Measurements from ENCODE around the gene ZNF280B. TPM values are rescaled to one million over a fixed set of nuclear protein-coding genes. Genes with fewer than 3 reads are reported as not detected.

The ZNF280B gene
- total RNA-seq, 1 donor from 2014 or later = 4.0 TPM

- DNase-seq (ENCODE audit: low read depth) (no peak), FAIRE-seq (no peak)
- H3K4me3 ChIP-seq (ENCODE audit: insufficient read depth, low read depth, low read length) = no peak overlapping the region
- Mint-ChIP-seq H3K36me3 (ENCODE audit: low read depth, unreplicated experiment) (no peaks in the 10 kb centered on the region), H3K4me3 (ENCODE audit: unreplicated experiment) (no peak overlapping the region), H3K4me1 (ENCODE audit: low read depth, unreplicated experiment) (no peaks in the 10 kb centered on the region), H3K9me3 (ENCODE audit: unreplicated experiment) (no peaks in the 10 kb centered on the region), H3K27me3 (ENCODE audit: low read depth, unreplicated experiment) (peaks cover 30% of the 10 kb centered on the region), H3K27ac (ENCODE audit: unreplicated experiment) (no peak overlapping the region)
- H3K4me1 ChIP-seq (ENCODE audit: insufficient read depth, low read length) = no peaks in the 10 kb centered on the region
- H3K4me2 ChIP-seq (ENCODE audit: low read length) = no peak overlapping the region
- no peak overlapping the region for H2AFZ ChIP-seq (ENCODE audit: low read depth, low read length)
- no peaks in the 10 kb centered on the region for H3K36me3 ChIP-seq (ENCODE audit: insufficient read depth, low read length)
- H3K9ac ChIP-seq (ENCODE audit: low read length) = no peak overlapping the region
- TF ChIP-seq EZH2 (IDR thresholded peaks at IDR 0.05; ENCODE audit: insufficient read depth, low read length) (no peak), CTCF (IDR thresholded peaks at IDR 0.05; ENCODE audit: insufficient read depth, low read depth, low read length) (no peak)
- H3K9me3 ChIP-seq (ENCODE audit: insufficient read depth, low read depth, low read length) = no peaks in the 10 kb centered on the region
- H3K79me2 ChIP-seq (ENCODE audit: insufficient read depth, low read length) = no peaks in the 10 kb centered on the region
- no peaks in the 10 kb centered on the region for H4K20me1 ChIP-seq (ENCODE audit: insufficient read depth, low read length)
- no peak overlapping the region for H3K27ac ChIP-seq (ENCODE audit: low read depth, low read length)
- H3K27me3 ChIP-seq (ENCODE audit: insufficient read depth, low read length) = no peaks in the 10 kb centered on the region
Observed at GRCh38 chr22:22526125-22526912, 17.8 kb upstream of the ZNF280B start.

DNA sequence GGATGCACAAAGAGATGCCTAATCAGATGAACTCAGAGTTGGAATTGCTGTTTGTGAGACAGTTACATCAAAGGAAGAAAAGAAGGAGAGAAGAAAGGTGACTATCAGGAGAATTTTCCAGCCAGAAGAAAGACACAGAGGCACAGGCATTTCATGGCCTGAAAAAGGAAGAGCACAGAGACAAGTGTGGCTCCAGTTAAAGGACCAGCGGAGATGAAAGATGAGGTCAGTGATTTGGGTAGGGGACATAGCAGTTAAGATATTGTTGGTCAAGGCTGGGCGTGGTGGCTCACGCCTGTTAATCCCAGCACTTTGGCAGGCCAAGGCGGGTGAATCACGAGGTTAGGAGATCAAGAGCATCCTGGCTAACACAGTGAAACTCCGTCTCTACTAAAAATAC lies 15.0 kb upstream of the ZNF280B start:
- Histone ChIP-seq H3K36me3 (ENCODE audit: insufficient read depth, low read length) (no peaks in the 10 kb centered on the region), H3K9me3 (ENCODE audit: insufficient read depth, low read depth, low read length) (no peaks in the 10 kb centered on the region), H3K27ac (ENCODE audit: low read depth, low read length) (no peak overlapping the region), H4K20me1 (ENCODE audit: insufficient read depth, low read length) (no peaks in the 10 kb centered on the region), H3K4me3 (ENCODE audit: insufficient read depth, low read depth, low read length) (no peak overlapping the region), H3K79me2 (ENCODE audit: insufficient read depth, low read length) (no peaks in the 10 kb centered on the region), H3K4me2 (ENCODE audit: low read length) (no peak overlapping the region), H3K4me1 (ENCODE audit: insufficient read depth, low read length) (no peaks in the 10 kb centered on the region), H3K9ac (ENCODE audit: low read length) (no peak overlapping the region), H3K27me3 (ENCODE audit: insufficient read depth, low read length) (no peaks in the 10 kb centered on the region), H2AFZ (ENCODE audit: low read depth, low read length) (no peak overlapping the region)
- no peak overlapping the region for H3K27ac Mint-ChIP-seq (ENCODE audit: unreplicated experiment)
- H3K36me3 Mint-ChIP-seq (ENCODE audit: low read depth, unreplicated experiment) = no peaks in the 10 kb centered on the region
- DNase-seq (ENCODE audit: low read depth) (no peak), FAIRE-seq (no peak)
- H3K9me3 Mint-ChIP-seq (ENCODE audit: unreplicated experiment) = no peaks in the 10 kb centered on the region
- no peak overlapping the region for H3K4me3 Mint-ChIP-seq (ENCODE audit: unreplicated experiment)
- peaks cover 35% of the 10 kb centered on the region for H3K27me3 Mint-ChIP-seq (ENCODE audit: low read depth, unreplicated experiment)
- TF ChIP-seq CTCF (IDR thresholded peaks at IDR 0.05; ENCODE audit: insufficient read depth, low read depth, low read length) = no peak
- no peak for TF ChIP-seq EZH2 (IDR thresholded peaks at IDR 0.05; ENCODE audit: insufficient read depth, low read length)
- no peaks in the 10 kb centered on the region for H3K4me1 Mint-ChIP-seq (ENCODE audit: low read depth, unreplicated experiment)

DNA sequence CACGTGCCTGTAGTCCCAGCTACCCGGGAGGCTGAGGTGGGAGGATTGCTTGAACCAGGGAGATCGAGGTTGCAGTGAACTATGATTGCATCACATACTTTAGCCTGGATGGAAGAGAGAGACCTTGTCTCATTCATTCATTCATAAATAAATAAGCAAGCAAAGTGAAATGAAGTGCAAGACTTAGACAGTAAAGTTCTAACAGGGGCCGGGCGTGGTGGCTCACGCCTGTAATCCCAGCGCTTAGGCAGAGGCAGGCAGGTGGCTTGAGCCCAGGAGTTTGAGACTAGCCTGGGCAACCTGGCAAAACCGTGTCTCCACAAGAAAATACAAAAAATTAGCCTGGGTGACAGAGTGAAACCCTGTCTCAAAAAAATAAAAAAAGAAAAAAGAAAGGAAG lies 13.1 kb upstream of the ZNF280B start:
- Histone ChIP-seq H3K4me3 (ENCODE audit: insufficient read depth, low read depth, low read length) (no peak overlapping the region), H3K9ac (ENCODE audit: low read length) (no peak overlapping the region), H3K9me3 (ENCODE audit: insufficient read depth, low read depth, low read length) (no peaks in the 10 kb centered on the region), H3K4me1 (ENCODE audit: insufficient read depth, low read length) (no peaks in the 10 kb centered on the region), H3K27me3 (ENCODE audit: insufficient read depth, low read length) (no peaks in the 10 kb centered on the region), H3K79me2 (ENCODE audit: insufficient read depth, low read length) (no peaks in the 10 kb centered on the region), H4K20me1 (ENCODE audit: insufficient read depth, low read length) (no peaks in the 10 kb centered on the region), H3K4me2 (ENCODE audit: low read length) (no peak overlapping the region), H3K27ac (ENCODE audit: low read depth, low read length) (no peak overlapping the region), H2AFZ (ENCODE audit: low read depth, low read length) (no peak overlapping the region), H3K36me3 (ENCODE audit: insufficient read depth, low read length) (no peaks in the 10 kb centered on the region)
- peaks cover 3% of the 10 kb centered on the region for H3K9me3 Mint-ChIP-seq (ENCODE audit: unreplicated experiment)
- FAIRE-seq (no peak), DNase-seq (ENCODE audit: low read depth) (no peak)
- H3K27me3 Mint-ChIP-seq (ENCODE audit: low read depth, unreplicated experiment) = peaks cover 40% of the 10 kb centered on the region
- no peak overlapping the region for H3K4me3 Mint-ChIP-seq (ENCODE audit: unreplicated experiment)
- H3K27ac Mint-ChIP-seq (ENCODE audit: unreplicated experiment) = no peak overlapping the region
- TF ChIP-seq EZH2 (IDR thresholded peaks at IDR 0.05; ENCODE audit: insufficient read depth, low read length) = no peak
- TF ChIP-seq CTCF (IDR thresholded peaks at IDR 0.05; ENCODE audit: insufficient read depth, low read depth, low read length) = no peak
- no peaks in the 10 kb centered on the region for H3K4me1 Mint-ChIP-seq (ENCODE audit: low read depth, unreplicated experiment)
- no peaks in the 10 kb centered on the region for H3K36me3 Mint-ChIP-seq (ENCODE audit: low read depth, unreplicated experiment)

Data from astrocyte (in vitro differentiated cells and primary cell).